Osteoblast (primary cell): ENCODE measurements around the gene SLC5A4. TPM values are rescaled to one million over a fixed set of nuclear protein-coding genes. Genes with fewer than 3 reads are reported as not detected.

Source experiments
- DNase-seq: peaks from one replicate; pipeline ENCODE4 v3.0.0; 2011; ENCODE audit warnings: low spot score, mixed read lengths; ENCODE audit not compliant: insufficient read length; ENCODE audit errors: missing footprints
- H2AFZ ChIP-seq: 2 replicates; pipeline ENCODE4 v1.6.0; 2011; ENCODE audit warnings: mild to moderate bottlenecking, low read length
- H3K27ac ChIP-seq: 2 replicates; pipeline ENCODE4 v1.5.1; 2011; ENCODE audit warnings: mild to moderate bottlenecking, low read depth, low read length, moderate library complexity
- H3K27me3 ChIP-seq: 2 replicates; pipeline ENCODE4 v1.6.0; 2012; ENCODE audit warnings: mild to moderate bottlenecking, control low read depth, inconsistent platforms, low read length, moderate library complexity; ENCODE audit not compliant: insufficient read depth
- H3K36me3 ChIP-seq: 2 replicates; pipeline ENCODE4 v1.5.1; 2011; ENCODE audit warnings: mild to moderate bottlenecking, low read length, control low read depth, moderate library complexity; ENCODE audit not compliant: insufficient read depth
- H3K4me1 ChIP-seq: 2 replicates; pipeline ENCODE4 v1.5.1; 2011; ENCODE audit warnings: mild to moderate bottlenecking, low read length, control low read depth, moderate library complexity; ENCODE audit not compliant: insufficient read depth
- H3K4me2 ChIP-seq: 2 replicates; pipeline ENCODE4 v1.6.0; 2011; ENCODE audit warnings: mild to moderate bottlenecking, low read length; ENCODE audit not compliant: insufficient read depth
- H3K4me3 ChIP-seq: fragments of 200-600 bp; sonication (generic); 3 replicates; pipeline ENCODE4 v1.5.1; 2012; ENCODE audit warnings: mild to moderate bottlenecking, low read length, inconsistent platforms; ENCODE audit not compliant: insufficient read depth
- H3K79me2 ChIP-seq: 2 replicates; pipeline ENCODE4 v1.6.0; 2012; ENCODE audit warnings: mild to moderate bottlenecking, low read length, control low read depth, inconsistent platforms; ENCODE audit not compliant: insufficient read depth
- H3K9me3 ChIP-seq: 2 replicates; pipeline ENCODE4 v1.5.1; 2011; ENCODE audit warnings: low read depth, low read length, control low read depth
- H4K20me1 ChIP-seq: 2 replicates; pipeline ENCODE4 v1.6.0; 2012; ENCODE audit warnings: mild to moderate bottlenecking, low read length, control low read depth; ENCODE audit not compliant: insufficient read depth
- total RNA-seq: library from RNA; depleted of rRNA; stranded (reverse); fragments of >200 nt; gene quantifications from 2 replicates; pipeline ENCODE4 v1.2.3, GENCODE V29; 2012
- TF ChIP-seq, protein P1 (sequence below): IDR thresholded peaks from 2 replicates; pipeline ENCODE4 v1.5.1; 2011; ENCODE audit warnings: mild to moderate bottlenecking, low read depth, low read length, moderate library complexity; ENCODE audit errors: extremely low read depth

The SLC5A4 gene
- total RNA-seq, 1 donor: not detected

DNA sequence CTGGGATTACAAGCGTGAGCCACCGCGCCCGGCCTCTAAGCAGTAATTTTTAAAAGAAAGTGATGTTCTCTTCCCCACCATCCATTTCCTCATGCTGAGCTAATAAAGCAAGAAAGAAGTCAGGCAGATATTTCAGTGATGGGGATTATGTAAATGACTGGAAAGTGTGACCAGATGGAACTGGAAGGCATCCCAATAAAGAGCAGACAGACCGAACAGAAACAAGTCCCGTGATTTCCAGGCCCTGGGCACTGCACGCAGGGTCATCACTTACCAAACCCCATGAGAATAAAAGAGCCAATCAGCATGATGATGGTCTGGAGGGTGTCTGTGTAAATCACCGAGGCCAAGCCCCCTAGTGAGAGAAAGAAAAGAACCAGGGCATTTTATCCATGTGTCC lies 18.2 kb downstream of the SLC5A4 start:
- no peak overlapping the region for H2AFZ ChIP-seq
- no peaks in the 10 kb centered on the region for H3K4me1 ChIP-seq
- no peak overlapping the region for H3K27ac ChIP-seq
- no peak for DNase-seq
- no peaks in the 10 kb centered on the region for H3K79me2 ChIP-seq
- H3K4me2 ChIP-seq: no peak overlapping the region
- H3K9me3 ChIP-seq: no peaks in the 10 kb centered on the region
- H3K4me3 ChIP-seq: no peak overlapping the region
- TF ChIP-seq, protein P1, sequence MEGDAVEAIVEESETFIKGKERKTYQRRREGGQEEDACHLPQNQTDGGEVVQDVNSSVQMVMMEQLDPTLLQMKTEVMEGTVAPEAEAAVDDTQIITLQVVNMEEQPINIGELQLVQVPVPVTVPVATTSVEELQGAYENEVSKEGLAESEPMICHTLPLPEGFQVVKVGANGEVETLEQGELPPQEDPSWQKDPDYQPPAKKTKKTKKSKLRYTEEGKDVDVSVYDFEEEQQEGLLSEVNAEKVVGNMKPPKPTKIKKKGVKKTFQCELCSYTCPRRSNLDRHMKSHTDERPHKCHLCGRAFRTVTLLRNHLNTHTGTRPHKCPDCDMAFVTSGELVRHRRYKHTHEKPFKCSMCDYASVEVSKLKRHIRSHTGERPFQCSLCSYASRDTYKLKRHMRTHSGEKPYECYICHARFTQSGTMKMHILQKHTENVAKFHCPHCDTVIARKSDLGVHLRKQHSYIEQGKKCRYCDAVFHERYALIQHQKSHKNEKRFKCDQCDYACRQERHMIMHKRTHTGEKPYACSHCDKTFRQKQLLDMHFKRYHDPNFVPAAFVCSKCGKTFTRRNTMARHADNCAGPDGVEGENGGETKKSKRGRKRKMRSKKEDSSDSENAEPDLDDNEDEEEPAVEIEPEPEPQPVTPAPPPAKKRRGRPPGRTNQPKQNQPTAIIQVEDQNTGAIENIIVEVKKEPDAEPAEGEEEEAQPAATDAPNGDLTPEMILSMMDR: no peak
- H3K27me3 ChIP-seq: peaks cover 4% of the 10 kb centered on the region
- no peaks in the 10 kb centered on the region for H4K20me1 ChIP-seq
- no peaks in the 10 kb centered on the region for H3K36me3 ChIP-seq

DNA sequence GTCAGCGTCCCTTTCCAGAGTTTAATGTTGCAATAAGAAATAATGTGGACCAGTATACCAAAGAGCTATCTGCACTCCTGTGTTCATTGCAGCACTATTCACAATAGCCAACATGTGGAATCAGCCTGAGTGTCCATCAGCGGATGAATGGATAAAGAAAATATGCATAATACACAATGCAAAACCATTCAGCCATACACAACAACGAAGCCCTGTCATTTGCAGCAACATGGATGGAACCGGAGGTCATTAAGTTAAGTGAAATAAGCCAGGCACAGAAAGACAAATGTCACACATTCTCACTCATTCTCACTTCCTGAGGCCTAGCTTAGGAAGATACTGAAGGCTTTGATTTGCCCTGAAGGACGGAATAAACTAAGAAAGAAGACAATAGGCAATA lies 22.1 kb downstream of the SLC5A4 start:
- H3K27me3 ChIP-seq: no peaks in the 10 kb centered on the region
- H3K4me1 ChIP-seq: no peaks in the 10 kb centered on the region
- no peaks in the 10 kb centered on the region for H3K79me2 ChIP-seq
- no peak overlapping the region for H3K4me3 ChIP-seq
- DNase-seq: no peak
- H3K36me3 ChIP-seq: no peaks in the 10 kb centered on the region
- H4K20me1 ChIP-seq: no peaks in the 10 kb centered on the region
- no peak overlapping the region for H2AFZ ChIP-seq
- TF ChIP-seq, protein P1: no peak
- H3K4me2 ChIP-seq: no peak overlapping the region
- no peaks in the 10 kb centered on the region for H3K9me3 ChIP-seq
- H3K27ac ChIP-seq: no peak overlapping the region

DNA sequence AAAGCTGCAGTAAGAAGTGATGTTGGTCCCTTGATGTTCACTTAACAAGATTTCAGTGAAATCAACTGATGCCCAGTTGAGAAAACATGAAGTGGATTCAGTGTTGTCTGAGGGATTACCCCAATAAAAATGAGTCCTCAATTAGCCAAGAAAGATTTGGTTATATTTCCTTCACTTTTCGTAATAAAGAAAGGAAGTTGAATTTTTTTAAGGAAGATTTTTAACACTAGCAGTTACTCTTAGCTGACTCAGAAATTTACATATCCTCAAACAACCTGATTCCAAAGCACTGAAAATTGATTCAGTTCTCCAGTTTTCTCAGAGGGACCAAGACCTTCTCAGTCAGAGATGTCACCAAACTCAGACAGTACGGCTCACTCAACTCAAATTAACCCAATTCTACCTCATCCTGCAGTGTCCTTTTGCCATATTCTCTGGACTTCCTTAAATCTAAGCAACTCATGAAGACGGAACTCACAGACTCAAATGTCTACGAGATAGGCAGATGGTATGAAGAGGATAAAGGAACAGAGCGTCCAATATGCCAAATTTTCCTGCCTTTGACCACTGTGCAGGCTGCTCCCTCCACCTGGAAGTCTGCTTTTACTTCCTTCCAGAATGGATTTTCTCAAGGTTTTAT lies 22.8 kb downstream of the SLC5A4 start:
- Histone ChIP-seq H3K4me3 (no peak overlapping the region), H3K4me2 (no peak overlapping the region), H3K27ac (no peak overlapping the region), H3K4me1 (no peaks in the 10 kb centered on the region), H3K9me3 (no peaks in the 10 kb centered on the region), H3K27me3 (no peaks in the 10 kb centered on the region), H4K20me1 (no peaks in the 10 kb centered on the region), H3K79me2 (no peaks in the 10 kb centered on the region), H3K36me3 (no peaks in the 10 kb centered on the region), H2AFZ (no peak overlapping the region)
- DNase-seq: no peak
- TF ChIP-seq, protein P1: no peak

DNA sequence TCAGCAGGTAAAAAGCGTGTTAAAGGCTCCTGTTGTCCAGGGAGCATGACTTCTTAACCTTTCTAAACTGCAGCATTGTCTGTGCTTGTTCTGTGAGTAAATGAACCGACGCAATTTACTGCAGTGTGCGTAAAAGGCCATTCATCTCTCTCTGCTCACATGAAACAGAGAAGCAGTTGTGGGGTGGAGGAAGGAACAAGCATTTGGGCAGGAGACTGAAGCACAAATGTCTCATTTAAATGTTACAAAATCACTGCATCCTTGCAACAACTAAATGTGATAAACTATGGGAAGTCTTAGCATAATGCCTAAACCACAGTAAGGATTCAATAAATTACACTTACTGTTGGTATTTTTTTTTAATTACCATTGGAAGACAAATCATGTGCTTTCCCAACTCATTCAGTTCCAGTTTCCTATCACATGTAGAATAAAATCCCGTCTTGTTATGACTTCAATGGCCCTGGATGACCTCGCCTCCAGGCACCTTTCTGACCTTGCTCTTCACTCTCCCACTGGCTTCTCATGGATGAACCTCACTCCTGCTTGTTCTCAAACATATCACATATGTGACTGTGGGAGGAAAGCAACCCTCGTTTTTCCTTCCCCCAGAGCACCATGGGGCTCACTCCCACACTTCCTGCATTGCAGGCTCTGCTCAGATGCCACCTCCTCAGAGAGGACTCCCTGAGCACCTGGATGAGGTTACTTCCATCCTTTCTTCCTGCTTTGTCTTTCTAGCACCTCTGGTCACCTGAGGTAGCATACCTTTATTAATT lies 28.6 kb downstream of the SLC5A4 start:
- peaks cover 4% of the 10 kb centered on the region for H3K27me3 ChIP-seq
- H3K9me3 ChIP-seq: no peaks in the 10 kb centered on the region
- no peak overlapping the region for H2AFZ ChIP-seq
- no peaks in the 10 kb centered on the region for H3K4me1 ChIP-seq
- H3K79me2 ChIP-seq: no peaks in the 10 kb centered on the region
- TF ChIP-seq, protein P1: no peak
- H3K36me3 ChIP-seq: no peaks in the 10 kb centered on the region
- H3K4me2 ChIP-seq: no peak overlapping the region
- H3K27ac ChIP-seq: no peak overlapping the region
- H3K4me3 ChIP-seq: no peak overlapping the region
- H4K20me1 ChIP-seq: no peaks in the 10 kb centered on the region
- DNase-seq: no peak
